Natural killer cell (primary cell): Measurements from ENCODE around the gene RTP5. TPM values are rescaled to one million over a fixed set of nuclear protein-coding genes. Genes with fewer than 3 reads are reported as not detected.
A peak's percentile ranks its signal among the peaks of the same experiment; 100 is the strongest.

Source experiments
- ATAC-seq, 3 donors: fragments of 150-1000 bp in 2 of 3; fragments of 200-7000 bp in 1 of 3; cut with Tn5 transposase; 1 replicate in 1 of 3; 2 replicates in 2 of 3; pipeline ENCODE4 v1.10.0; 2021; ENCODE audit warnings: mild to moderate bottlenecking in 2 of 3, moderate library complexity in 2 of 3
- DNase-seq, 2 donors: peaks; one replicate each; pipeline versions ENCODE4 v3.0.0 to v3.0.0-alpha.2; 2013 to 2021; ENCODE audit warnings: mixed read lengths in 1 of 2
- H3K27ac ChIP-seq: one replicate; pipeline ENCODE4 v1.5.1; 2013; ENCODE audit warnings: mild to moderate bottlenecking, low read length
- H3K27me3 ChIP-seq: one replicate; pipeline ENCODE4 v1.6.1; 2013; ENCODE audit warnings: low read length; ENCODE audit not compliant: control insufficient read depth, insufficient read depth
- H3K36me3 ChIP-seq: one replicate; pipeline ENCODE4 v1.6.1; 2013; ENCODE audit warnings: low read length; ENCODE audit not compliant: control insufficient read depth, insufficient read depth
- H3K4me1 ChIP-seq: one replicate; pipeline ENCODE4 v1.6.1; 2013; ENCODE audit warnings: low read length; ENCODE audit not compliant: control insufficient read depth, insufficient read depth
- H3K4me3 ChIP-seq: one replicate; pipeline ENCODE4 v1.5.1; 2013; ENCODE audit warnings: low read length
- H3K9me3 ChIP-seq: one replicate; pipeline ENCODE4 v1.6.1; 2013; ENCODE audit warnings: low read length; ENCODE audit not compliant: control insufficient read depth, insufficient read depth
- H3K27ac Mint-ChIP-seq, 2 donors: one replicate each; pipeline ENCODE4 v1.8.0; 2022; ENCODE audit warnings: mild to moderate bottlenecking in 2 of 2, mixed read lengths in 2 of 2, moderate library complexity in 1 of 2
- H3K27me3 Mint-ChIP-seq, 2 donors: one replicate each; pipeline ENCODE4 v1.8.0; 2022; ENCODE audit warnings: low read depth in 2 of 2, mixed read lengths in 2 of 2
- H3K36me3 Mint-ChIP-seq: one replicate; pipeline ENCODE4 v1.8.0; 2022; ENCODE audit warnings: mixed read lengths
- H3K4me1 Mint-ChIP-seq, 2 donors: one replicate each; pipeline ENCODE4 v1.8.0; 2022; ENCODE audit warnings: mixed read lengths in 2 of 2
- H3K4me3 Mint-ChIP-seq: one replicate; pipeline ENCODE4 v1.8.0; 2022; ENCODE audit warnings: mild to moderate bottlenecking, moderate library complexity, mixed read lengths
- H3K9me3 Mint-ChIP-seq, 2 donors: one replicate each; pipeline ENCODE4 v1.8.0; 2022; ENCODE audit warnings: mixed read lengths in 2 of 2
- CTCF ChIP-seq: fragments of 200-600 bp; IDR thresholded peaks from one replicate; pipeline ENCODE4 v1.8.0; 2022; ENCODE audit warnings: antibody characterized with exemption
- WGBS: methylation state at CpG from one replicate; pipeline ENCODE4 v1.1.7; 2013; ENCODE audit warnings: missing lambda C conversion rate; ENCODE audit not compliant: insufficient coverage; 5-methylcytosine and 5-hydroxymethylcytosine counted together
- intact Hi-C: fragments of 100-400 bp; cut with micrococcal nuclease; formaldehyde crosslinking; loops from one replicate; pipeline ENCODE4 v1.14.2; 2022
- total RNA-seq, 4 donors: library from RNA; stranded (reverse); fragments of 120-200 nt in 1 of 4; gene quantifications; one replicate each; pipeline versions ENCODE4 v1.2.3 to v1.2.4, GENCODE V29; 2013 to 2022

The RTP5 gene
- total RNA-seq, 3 donors from 2014 or later (not counting 1 experiment from before 2014, with no cell fraction given), result 0.47 to 1.7 (median 0.68) TPM

- DNase-seq, result peak in 1 of 2 donors; percentile 14
- Histone ChIP-seq H3K27me3 (no peaks in the 10 kb centered on the region), H3K9me3 (no peaks in the 10 kb centered on the region), H3K36me3 (no peaks in the 10 kb centered on the region), H3K27ac (no peak overlapping the region), H3K4me1 (peaks cover 15% of the 10 kb centered on the region), H3K4me3 (no peak overlapping the region)
- no peak for TF ChIP-seq CTCF
- no peaks in the 10 kb centered on the region for H3K36me3 Mint-ChIP-seq
- H3K27ac Mint-ChIP-seq, result peak overlapping the region; percentile 66 to 81
- H3K9me3 Mint-ChIP-seq, result peaks cover 0 to 2% of the 10 kb centered on the region in 2 donors
- WGBS, result 83% methylated on average over 11 of the region's 11 CpGs
- ATAC-seq, result no peak
- no peaks in the 10 kb centered on the region for H3K27me3 Mint-ChIP-seq
- H3K4me1 Mint-ChIP-seq, result peaks cover 0 to 9% of the 10 kb centered on the region in 2 donors
- H3K4me3 Mint-ChIP-seq, result no peak overlapping the region
- intact Hi-C loops, result no loop called here
Measured at GRCh38 chr2:241895427-241895711, 25.8 kb downstream of the RTP5 start.

GRCh38 chr2:241895712-241896641 is 26.4 kb downstream of the RTP5 start:
- Histone ChIP-seq H3K4me1 (peaks cover 15% of the 10 kb centered on the region), H3K9me3 (no peaks in the 10 kb centered on the region), H3K27me3 (no peaks in the 10 kb centered on the region), H3K4me3 (no peak overlapping the region), H3K36me3 (no peaks in the 10 kb centered on the region), H3K27ac (peak overlapping the region; percentile 49)
- ATAC-seq (peak in 2 of 3 donors; percentile 40 to 61), DNase-seq (peak; percentile 34 to 62)
- Mint-ChIP-seq H3K27ac (peak overlapping the region; percentile 66 to 81), H3K9me3 (peaks cover 0 to 2% of the 10 kb centered on the region in 2 donors), H3K27me3 (no peaks in the 10 kb centered on the region), H3K4me3 (no peak overlapping the region), H3K36me3 (no peaks in the 10 kb centered on the region), H3K4me1 (peaks cover 0 to 9% of the 10 kb centered on the region in 2 donors)
- TF ChIP-seq CTCF, result no peak
- WGBS, result 89% methylated on average over 24 of the region's 26 CpGs
- intact Hi-C loops, result no loop called here

GRCh38 chr2:241896746-241897201 is 27.2 kb downstream of the RTP5 start:
- no peaks in the 10 kb centered on the region for H3K36me3 ChIP-seq
- peak overlapping the region; percentile 35 for H3K4me3 Mint-ChIP-seq
- H3K27ac ChIP-seq, result no peak overlapping the region
- H3K9me3 ChIP-seq, result no peaks in the 10 kb centered on the region
- H3K36me3 Mint-ChIP-seq, result no peaks in the 10 kb centered on the region
- peak in 2 of 3 donors; percentile 44 to 49 for ATAC-seq
- intact Hi-C loops, result no loop called here
- H3K4me1 Mint-ChIP-seq, result peaks cover 0 to 9% of the 10 kb centered on the region in 2 donors
- H3K9me3 Mint-ChIP-seq, result peaks cover 0 to 2% of the 10 kb centered on the region in 2 donors
- TF ChIP-seq CTCF, result no peak
- 91% methylated on average over 10 of the region's 10 CpGs for WGBS
- peaks cover 0 to under 1% of the 10 kb centered on the region in 2 donors for H3K27me3 Mint-ChIP-seq
- no peak overlapping the region for H3K4me3 ChIP-seq
- peak in 1 of 2 donors; percentile 16 for DNase-seq
- H3K27me3 ChIP-seq, result no peaks in the 10 kb centered on the region
- peaks cover 18% of the 10 kb centered on the region for H3K4me1 ChIP-seq
- H3K27ac Mint-ChIP-seq, result peak overlapping the region; percentile 47 to 73
